ENCODE measurements around the gene OR51B5.

DNA sequence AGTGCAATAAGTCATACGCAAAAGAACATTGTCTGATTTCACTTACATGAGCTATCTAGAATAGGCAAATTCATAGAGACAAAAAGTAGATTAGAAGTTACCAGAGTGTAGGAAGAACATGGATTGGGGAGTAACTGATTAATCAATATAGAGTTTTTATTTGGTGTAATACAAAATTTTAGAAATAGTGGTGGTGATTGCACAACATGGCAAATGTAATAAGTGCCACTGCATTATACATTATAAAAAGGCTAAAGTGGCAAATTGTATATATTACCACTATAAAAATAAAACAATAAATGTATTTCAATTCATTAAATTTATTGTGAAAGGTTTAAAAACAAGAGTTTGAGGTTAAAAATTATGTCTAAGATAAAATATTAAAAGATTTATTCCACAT, 32.9 kb downstream of the OR51B5 start:
- TF ChIP-seq, protein P1, sequence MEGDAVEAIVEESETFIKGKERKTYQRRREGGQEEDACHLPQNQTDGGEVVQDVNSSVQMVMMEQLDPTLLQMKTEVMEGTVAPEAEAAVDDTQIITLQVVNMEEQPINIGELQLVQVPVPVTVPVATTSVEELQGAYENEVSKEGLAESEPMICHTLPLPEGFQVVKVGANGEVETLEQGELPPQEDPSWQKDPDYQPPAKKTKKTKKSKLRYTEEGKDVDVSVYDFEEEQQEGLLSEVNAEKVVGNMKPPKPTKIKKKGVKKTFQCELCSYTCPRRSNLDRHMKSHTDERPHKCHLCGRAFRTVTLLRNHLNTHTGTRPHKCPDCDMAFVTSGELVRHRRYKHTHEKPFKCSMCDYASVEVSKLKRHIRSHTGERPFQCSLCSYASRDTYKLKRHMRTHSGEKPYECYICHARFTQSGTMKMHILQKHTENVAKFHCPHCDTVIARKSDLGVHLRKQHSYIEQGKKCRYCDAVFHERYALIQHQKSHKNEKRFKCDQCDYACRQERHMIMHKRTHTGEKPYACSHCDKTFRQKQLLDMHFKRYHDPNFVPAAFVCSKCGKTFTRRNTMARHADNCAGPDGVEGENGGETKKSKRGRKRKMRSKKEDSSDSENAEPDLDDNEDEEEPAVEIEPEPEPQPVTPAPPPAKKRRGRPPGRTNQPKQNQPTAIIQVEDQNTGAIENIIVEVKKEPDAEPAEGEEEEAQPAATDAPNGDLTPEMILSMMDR (conservative IDR thresholded peaks at IDR 0.05): no peak
- TF ChIP-seq ZFX (IDR thresholded peaks at IDR 0.05): no peak

Measured in C4-2B (cell line).